Naive thymus-derived CD4-positive, alpha-beta T cell (primary cell): ENCODE data around the gene IZUMO1. TPM values are rescaled to one million over a fixed set of nuclear protein-coding genes. Genes with fewer than 3 reads are reported as not detected.
"Not testable (repeated sequence)": the region's sequence is repeated elsewhere in the genome, so short reads cannot be mapped to it uniquely, and the experiment has no call there.

ENCODE experiments used
- ATAC-seq: fragments of 150-1000 bp; cut with Tn5 transposase; 2 replicates; pipeline ENCODE4 v1.10.0; 2021; ENCODE audit warnings: mild to moderate bottlenecking, moderate library complexity
- CTCF ChIA-PET: fragments of 350-600 bp; sonication (Branson Sonifier 250); formaldehyde crosslinking; loops from one replicate; lab custom pipeline; 2021; ENCODE audit warnings: antibody characterized with exemption; lab: Charles Lee
- POLR2A ChIA-PET: fragments of 350-600 bp; sonication (Branson Sonifier 250); formaldehyde crosslinking; loops from one replicate; lab custom pipeline; 2021; ENCODE audit warnings: antibody characterized with exemption, inconsistent platforms; lab: Charles Lee
- DNase-seq, 9 donors: peaks; one replicate each; pipeline versions ENCODE4 v3.0.0 to v3.0.0-alpha.2; 2020 to 2022; ENCODE audit warnings: mixed read lengths in 1 of 9
- H3K27ac ChIP-seq: one replicate; pipeline ENCODE4 v1.7.0; 2013; ENCODE audit warnings: mild to moderate bottlenecking, low read depth, low read length, moderate library complexity
- H3K27me3 ChIP-seq, 2 donors: one replicate each; pipeline ENCODE4 v1.7.0; 2013; ENCODE audit warnings: low read length in 2 of 2, mild to moderate bottlenecking in 2 of 2, moderate library complexity in 2 of 2; ENCODE audit not compliant: control insufficient read depth in 2 of 2, insufficient read depth in 2 of 2
- H3K36me3 ChIP-seq, 3 experiments: 1 replicate in 2 of 3; 2 replicates in 1 of 3; pipeline ENCODE4 v1.7.0; 2013; ENCODE audit warnings: low read length in 3 of 3, mild to moderate bottlenecking in 3 of 3, moderate library complexity in 1 of 3; ENCODE audit not compliant: insufficient read depth in 3 of 3, control insufficient read depth in 2 of 3
- H3K4me1 ChIP-seq, 2 donors: one replicate each; pipeline ENCODE4 v1.7.0; 2013; ENCODE audit warnings: low read length in 2 of 2, mild to moderate bottlenecking in 2 of 2, moderate library complexity in 1 of 2; ENCODE audit not compliant: control insufficient read depth in 2 of 2, insufficient read depth in 2 of 2
- H3K4me3 ChIP-seq: 2 replicates; pipeline ENCODE4 v1.7.0; 2013; ENCODE audit warnings: mild to moderate bottlenecking, low read length
- H3K9me3 ChIP-seq, 3 experiments: 1 replicate in 2 of 3; 2 replicates in 1 of 3; pipeline ENCODE4 v1.7.0; 2013; ENCODE audit warnings: low read length in 3 of 3; ENCODE audit not compliant: control insufficient read depth in 2 of 3
- H3K27ac Mint-ChIP-seq, 9 donors: one replicate each; pipeline ENCODE4 v1.8.0; 2020 to 2022; ENCODE audit warnings: mixed read lengths in 9 of 9, mild to moderate bottlenecking in 8 of 9, moderate library complexity in 5 of 9, inconsistent platforms in 2 of 9
- H3K27me3 Mint-ChIP-seq, 5 donors: one replicate each; pipeline ENCODE4 v1.8.0; 2021 to 2022; ENCODE audit warnings: mixed read lengths in 5 of 5, mild to moderate bottlenecking in 1 of 5
- H3K36me3 Mint-ChIP-seq, 5 donors: one replicate each; pipeline ENCODE4 v1.8.0; 2020 to 2022; ENCODE audit warnings: mixed read lengths in 5 of 5, mild to moderate bottlenecking in 3 of 5, inconsistent platforms in 1 of 5
- H3K4me1 Mint-ChIP-seq, 7 donors: one replicate each; pipeline ENCODE4 v1.8.0; 2020 to 2022; ENCODE audit warnings: mixed read lengths in 7 of 7, mild to moderate bottlenecking in 3 of 7, inconsistent platforms in 1 of 7
- H3K4me3 Mint-ChIP-seq, 10 donors: one replicate each; pipeline ENCODE4 v1.8.0; 2020 to 2022; ENCODE audit warnings: mild to moderate bottlenecking in 10 of 10, mixed read lengths in 10 of 10, moderate library complexity in 6 of 10, inconsistent platforms in 2 of 10
- H3K9me3 Mint-ChIP-seq, 11 donors: one replicate each; pipeline ENCODE4 v1.8.0; 2020 to 2022; ENCODE audit warnings: mixed read lengths in 11 of 11, mild to moderate bottlenecking in 4 of 11, inconsistent platforms in 1 of 11, moderate library complexity in 1 of 11
- intact Hi-C, 2 donors: fragments of 100-400 bp; cut with micrococcal nuclease; formaldehyde crosslinking; loops; one replicate each; pipeline ENCODE4 v1.15.1; 2023
- polyA plus RNA-seq, 2 donors: library from polyadenylated mRNA; unstranded; fragments of 300-500 nt; fragmentation: Illumina TruSeq; gene quantifications; one replicate each; pipeline ENCODE4 v1.2.3, GENCODE V29; 2021
- total RNA-seq, 6 experiments: library from RNA in 5 of 6; stranded (reverse) in 5 of 6; gene quantifications; 1 replicate in 5 of 6; 2 replicates in 1 of 6; pipeline ENCODE4 v1.2.3 and lab custom pipeline; 2021 to 2026

The IZUMO1 gene
- total and polyA plus RNA-seq, 7 experiments from 2014 or later: not detected

DNA sequence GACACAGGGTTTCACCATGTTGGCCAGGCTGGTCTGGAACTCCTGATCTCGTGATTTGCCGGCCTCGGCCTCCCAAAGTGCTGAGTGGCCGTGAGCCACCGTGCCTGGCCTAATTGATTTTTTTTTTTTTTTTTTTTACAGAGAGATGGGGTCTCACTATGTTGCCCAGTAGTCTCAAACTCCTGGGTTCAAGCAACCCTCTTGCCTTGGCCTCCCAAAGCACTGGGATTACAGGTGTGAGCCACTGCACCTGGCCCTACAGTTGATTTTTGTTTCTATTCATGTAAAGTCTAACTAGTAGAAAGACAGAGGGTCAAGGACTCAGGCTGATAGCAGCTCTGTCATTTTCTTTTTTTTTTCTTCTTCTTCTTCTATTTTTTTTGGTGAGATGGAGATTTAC lies 30.4 kb upstream of the IZUMO1 start:
- no peak overlapping the region for H3K27ac ChIP-seq
- H3K36me3 ChIP-seq: no peaks in the 10 kb centered on the region
- peaks cover 0 to 4% (median 0%) of the 10 kb centered on the region in 5 donors for H3K27me3 Mint-ChIP-seq
- ChIA-PET POLR2A (no interaction called here), CTCF (interaction anchor here (0.7 kb wide), 1 partner anchor 14 kb away, joined by 5 read pairs; no protein-coding TSS in a partner anchor)
- no peak overlapping the region for H3K4me3 Mint-ChIP-seq
- no peaks in the 10 kb centered on the region for H3K36me3 Mint-ChIP-seq
- peaks cover 0 to 1% (median 0%) of the 10 kb centered on the region in 7 donors for H3K4me1 Mint-ChIP-seq
- intact Hi-C loops: no loop called here
- no peak for ATAC-seq
- H3K27me3 ChIP-seq: no peaks in the 10 kb centered on the region
- DNase-seq: no peak
- H3K9me3 ChIP-seq: no peaks in the 10 kb centered on the region
- no peaks in the 10 kb centered on the region for H3K9me3 Mint-ChIP-seq
- H3K4me3 ChIP-seq: no peak overlapping the region
- H3K27ac Mint-ChIP-seq: no peak overlapping the region
- H3K4me1 ChIP-seq: no peaks in the 10 kb centered on the region

- H3K27me3 Mint-ChIP-seq: peaks cover 0 to 16% (median 13%) of the 10 kb centered on the region in 5 donors
- intact Hi-C loops: no loop called here
- H3K4me1 Mint-ChIP-seq: peaks cover 0 to 4% (median 0%) of the 10 kb centered on the region in 7 donors
- Histone ChIP-seq H3K9me3 (no peaks in the 10 kb centered on the region), H3K27me3 (peaks cover 0 to 4% of the 10 kb centered on the region in 2 donors), H3K4me1 (no peaks in the 10 kb centered on the region), H3K4me3 (no peak overlapping the region), H3K36me3 (no peaks in the 10 kb centered on the region), H3K27ac (no peak overlapping the region)
- no peaks in the 10 kb centered on the region for H3K36me3 Mint-ChIP-seq
- no peak for ATAC-seq
- CTCF ChIA-PET: interaction anchor here (0.8 kb wide), 1 partner anchor 477 kb away, joined by 4 read pairs; no protein-coding TSS in a partner anchor
- no peak for DNase-seq
- H3K27ac Mint-ChIP-seq: no peak overlapping the region
- H3K9me3 Mint-ChIP-seq: no peaks in the 10 kb centered on the region
- H3K4me3 Mint-ChIP-seq: no peak overlapping the region
- POLR2A ChIA-PET: interaction anchor here (0.8 kb wide), 1 partner anchor 155 kb away, joined by 4 read pairs; no protein-coding TSS in a partner anchor
Observed at GRCh38 chr19:48772503-48772953, 25.8 kb upstream of the IZUMO1 start.

- Histone ChIP-seq H3K4me3 (no peak overlapping the region), H3K9me3 (no peaks in the 10 kb centered on the region), H3K27ac (no peak overlapping the region), H3K4me1 (no peaks in the 10 kb centered on the region), H3K27me3 (peaks cover 0 to 4% of the 10 kb centered on the region in 2 donors), H3K36me3 (no peaks in the 10 kb centered on the region)
- ATAC-seq (no peak), DNase-seq (no peak)
- no peak overlapping the region for H3K4me3 Mint-ChIP-seq
- POLR2A ChIA-PET: no interaction called here
- no peaks in the 10 kb centered on the region for H3K9me3 Mint-ChIP-seq
- H3K27ac Mint-ChIP-seq: no peak overlapping the region
- intact Hi-C loops: no loop called here
- H3K36me3 Mint-ChIP-seq: no peaks in the 10 kb centered on the region
- peaks cover 0 to 5% (median 0%) of the 10 kb centered on the region in 7 donors for H3K4me1 Mint-ChIP-seq
- peaks cover 0 to 17% (median 13%) of the 10 kb centered on the region in 5 donors for H3K27me3 Mint-ChIP-seq
- CTCF ChIA-PET: no interaction called here
Observed at GRCh38 chr19:48770734-48771472, 24.2 kb upstream of the IZUMO1 start.

- H3K27me3 ChIP-seq: peaks cover 0 to 4% of the 10 kb centered on the region in 2 donors
- intact Hi-C loops: no loop called here
- H3K4me3 Mint-ChIP-seq: no peak overlapping the region
- no peak overlapping the region for H3K27ac ChIP-seq
- no peaks in the 10 kb centered on the region for H3K36me3 Mint-ChIP-seq
- POLR2A ChIA-PET: interaction anchor here (0.6 kb wide), 2 partner anchors 183 to 523 kb away, joined by 3 to 4 read pairs; no protein-coding TSS in a partner anchor
- H3K27me3 Mint-ChIP-seq: peaks cover 0 to 19% (median 13%) of the 10 kb centered on the region in 5 donors
- no peaks in the 10 kb centered on the region for H3K36me3 ChIP-seq
- DNase-seq (no peak), ATAC-seq (no peak)
- CTCF ChIA-PET: interaction anchor here (0.7 kb wide), 1 partner anchor 124 kb away, joined by 4 read pairs; no protein-coding TSS in a partner anchor
- no peaks in the 10 kb centered on the region for H3K4me1 ChIP-seq
- no peak overlapping the region for H3K27ac Mint-ChIP-seq
- H3K4me1 Mint-ChIP-seq: peaks cover 0 to 5% (median 0%) of the 10 kb centered on the region in 7 donors
- H3K9me3 Mint-ChIP-seq: no peaks in the 10 kb centered on the region
- no peak overlapping the region for H3K4me3 ChIP-seq
- H3K9me3 ChIP-seq: no peaks in the 10 kb centered on the region
Observed at GRCh38 chr19:48770266-48770665, 23.6 kb upstream of the IZUMO1 start.

DNA sequence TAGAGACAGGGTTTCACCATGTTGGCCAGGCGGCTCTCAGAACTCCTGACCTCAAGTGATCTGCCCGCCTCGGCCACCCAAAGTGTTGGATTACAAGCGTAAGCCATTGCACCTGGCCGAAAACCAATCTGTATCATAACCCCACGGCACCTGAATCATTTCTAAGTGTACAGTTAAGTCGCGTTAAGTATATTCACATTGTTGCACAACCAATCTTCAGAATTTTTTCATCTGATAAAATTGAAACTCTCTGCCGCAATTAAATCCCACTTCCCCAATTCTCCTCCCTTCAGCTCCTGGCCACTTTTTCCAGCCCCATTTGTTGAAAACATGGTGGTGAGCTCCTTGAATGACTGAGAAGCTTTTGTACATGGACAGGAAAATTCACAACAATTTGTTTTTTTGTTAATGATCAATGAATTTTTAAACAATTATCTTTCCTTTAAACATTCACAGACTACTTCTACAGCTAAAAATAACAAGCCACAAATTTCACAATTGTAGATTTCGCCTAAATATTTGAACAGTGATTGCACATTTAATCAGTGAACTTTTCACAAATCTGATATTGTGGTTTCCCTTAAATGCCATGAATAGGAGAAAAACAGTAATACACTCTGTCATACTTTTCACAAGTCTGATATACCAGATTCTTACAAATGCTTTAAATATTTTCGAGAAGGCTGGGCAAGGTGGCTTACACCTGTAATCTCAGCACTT lies 22.4 kb upstream of the IZUMO1 start:
- no peak overlapping the region for H3K4me3 Mint-ChIP-seq
- no peaks in the 10 kb centered on the region for H3K4me1 ChIP-seq
- H3K4me3 ChIP-seq: no peak overlapping the region
- no peaks in the 10 kb centered on the region for H3K36me3 Mint-ChIP-seq
- H3K9me3 Mint-ChIP-seq: no peaks in the 10 kb centered on the region
- no peak overlapping the region for H3K27ac Mint-ChIP-seq
- POLR2A ChIA-PET: interaction anchor here (1.0 kb wide), 1 partner anchor 13 kb away, joined by 4 read pairs; the partner anchor contains the start of gene FGF21
- CTCF ChIA-PET: no interaction called here
- DNase-seq (no peak), ATAC-seq (no peak)
- no peaks in the 10 kb centered on the region for H3K36me3 ChIP-seq
- intact Hi-C loops: no loop called here
- peaks cover 0 to 23% (median 13%) of the 10 kb centered on the region in 5 donors for H3K27me3 Mint-ChIP-seq
- no peaks in the 10 kb centered on the region for H3K9me3 ChIP-seq
- no peak overlapping the region for H3K27ac ChIP-seq
- peaks cover 0 to 5% (median 0%) of the 10 kb centered on the region in 7 donors for H3K4me1 Mint-ChIP-seq
- H3K27me3 ChIP-seq: peaks cover 0 to 4% of the 10 kb centered on the region in 2 donors

DNA sequence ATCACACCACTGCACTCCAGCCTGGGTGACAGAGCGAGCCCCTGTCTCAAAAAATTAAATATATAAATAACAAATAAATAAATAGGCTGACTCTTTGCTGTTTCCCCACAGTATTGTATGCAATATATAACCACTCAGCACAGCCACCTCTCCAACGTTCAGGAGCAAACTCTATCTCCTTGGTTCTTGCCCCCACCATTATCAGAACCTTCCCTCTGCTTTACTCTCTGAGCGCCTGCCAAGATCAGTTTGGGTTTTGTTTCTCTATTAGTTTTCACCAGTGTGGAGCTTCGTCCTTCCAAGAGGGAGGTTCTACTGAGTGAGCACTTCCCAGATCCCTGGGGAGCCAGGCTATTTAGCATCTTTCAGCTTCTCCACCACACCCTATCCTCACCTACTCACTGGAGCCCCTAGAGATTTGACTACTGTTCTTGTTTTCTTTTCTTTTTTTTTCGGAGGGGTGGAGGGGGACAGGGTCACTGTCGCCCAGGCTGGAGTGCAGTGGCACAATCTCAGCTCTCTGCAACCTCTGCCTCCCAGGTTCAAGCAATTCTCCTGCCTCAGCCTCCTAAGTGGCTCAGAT lies 21.6 kb upstream of the IZUMO1 start:
- CTCF ChIA-PET: interaction anchor here (0.7 kb wide), 1 partner anchor 69 kb away, joined by 3 read pairs; no protein-coding TSS in a partner anchor
- not testable (repeated sequence) for H3K4me3 Mint-ChIP-seq

More for the DNA sequence above, 21.6 kb upstream of the IZUMO1 start:
- H3K4me3 ChIP-seq, H3K27me3 ChIP-seq, intact Hi-C loops, H3K4me1 Mint-ChIP-seq, H3K27ac ChIP-seq, H3K4me1 ChIP-seq, DNase-seq, H3K9me3 ChIP-seq, H3K9me3 Mint-ChIP-seq, H3K36me3 ChIP-seq, POLR2A ChIA-PET, ATAC-seq, H3K36me3 Mint-ChIP-seq: not testable (repeated sequence)
- Mint-ChIP-seq H3K27me3 (peaks cover 0 to 23% (median 13%) of the 10 kb centered on the region in 5 donors), H3K27ac (peak overlapping the region in 1 of 9 donors; percentile 38)
